GM12875 (cell line): ENCODE data around the gene PRODH2.

Source experiments
- H3K4me3 ChIP-seq: one replicate; pipeline ENCODE4 v1.5.1; 2011; ENCODE audit warnings: low read depth, low read length, control low read depth
- CTCF ChIP-seq: IDR thresholded peaks from 2 replicates; pipeline ENCODE4 v1.5.1; 2011; ENCODE audit warnings: low read depth, mild to moderate bottlenecking, control low read depth, inconsistent platforms, low read length, moderate library complexity, borderline replicate concordance; ENCODE audit not compliant: insufficient read depth

PRODH2 gene

GRCh38 chr19:35856546-35857149, 44.0 kb upstream of the PRODH2 start, which contains the start of gene KIRREL2:
TSS of gene KIRREL2 (plus strand) at chr19:35856911. CDS start at chr19:35857120, 209 bp downstream.
- peak within 1 kb of the TSS; percentile 23 for H3K4me3 ChIP-seq
- no peak for TF ChIP-seq CTCF

- H3K4me3 ChIP-seq = no peak overlapping the region
- TF ChIP-seq CTCF = no peak
Observed at GRCh38 chr19:35853038-35853756, 40.6 kb upstream of the PRODH2 start.

- no peak for TF ChIP-seq CTCF
- no peak within 1 kb of the TSS for H3K4me3 ChIP-seq
Observed at GRCh38 chr19:35852029-35852780, 39.6 kb upstream of the PRODH2 start, which contains the start of gene NPHS1. TSS of gene NPHS1 (minus strand) at chr19:35852504. CDS start at chr19:35851837, 667 bp downstream.

- no peak overlapping the region for H3K4me3 ChIP-seq
Observed at GRCh38 chr19:35851213-35852028, 38.8 kb upstream of the PRODH2 start.

GRCh38 chr19:35848919-35849505, 36.4 kb upstream of the PRODH2 start:
- TF ChIP-seq CTCF = no peak
- no peak overlapping the region for H3K4me3 ChIP-seq

More at GRCh38 chr19:35851213-35852028, 38.8 kb upstream of the PRODH2 start:
- no peak for TF ChIP-seq CTCF

- H3K4me3 ChIP-seq = no peak overlapping the region
- TF ChIP-seq CTCF = no peak
Observed at GRCh38 chr19:35848486-35848885, 35.8 kb upstream of the PRODH2 start.
